Spleen (tissue), 7 donors: Measurements from ENCODE around the gene SCN9A.

Experiments used
- CTCF ChIP-seq, 11 experiments: fragments of 200-600 bp in 7 of 11; fragments of 450-650 bp in 4 of 11; sonication (generic) in 4 of 11; IDR thresholded peaks in 8 of 11; conservative IDR thresholded peaks in 3 of 11; 1 replicate in 7 of 11; 2 replicates in 4 of 11; pipeline versions ENCODE4 v1.4.0 to v1.8.0; 2016 to 2021; ENCODE audit warnings: antibody characterized with exemption in 11 of 11, inconsistent platforms in 4 of 11, mild to moderate bottlenecking in 1 of 11
- POLR2AphosphoS5 ChIP-seq, 3 donors: sonication (generic); formaldehyde crosslinking; IDR thresholded peaks; one replicate each; pipeline ENCODE4 v1.5.1; 2017; ENCODE audit warnings: antibody characterized with exemption in 3 of 3
- donor health status: DM: no; HTN: no; CAD: no; lungs with moderate emphysema.
- donor health status: DM: no; HTN: no; CAD: no.
- donor health status: DM: no; HTN: no; CAD: no.

- TF ChIP-seq POLR2AphosphoS5 (IDR thresholded peaks at IDR 0.05), result no peak
- TF ChIP-seq CTCF (IDR thresholded peaks at IDR 0.05 in 8 of 11, conservative IDR thresholded peaks at IDR 0.05 in 3 of 11), result no peak
Observed at GRCh38 chr2:166329465-166329864, 46.3 kb downstream of the SCN9A start.
